Measurements from ENCODE around the gene ARL2BP.
A peak's percentile ranks its signal among the peaks of the same experiment; 100 is the strongest.

ARL2BP gene

DNA sequence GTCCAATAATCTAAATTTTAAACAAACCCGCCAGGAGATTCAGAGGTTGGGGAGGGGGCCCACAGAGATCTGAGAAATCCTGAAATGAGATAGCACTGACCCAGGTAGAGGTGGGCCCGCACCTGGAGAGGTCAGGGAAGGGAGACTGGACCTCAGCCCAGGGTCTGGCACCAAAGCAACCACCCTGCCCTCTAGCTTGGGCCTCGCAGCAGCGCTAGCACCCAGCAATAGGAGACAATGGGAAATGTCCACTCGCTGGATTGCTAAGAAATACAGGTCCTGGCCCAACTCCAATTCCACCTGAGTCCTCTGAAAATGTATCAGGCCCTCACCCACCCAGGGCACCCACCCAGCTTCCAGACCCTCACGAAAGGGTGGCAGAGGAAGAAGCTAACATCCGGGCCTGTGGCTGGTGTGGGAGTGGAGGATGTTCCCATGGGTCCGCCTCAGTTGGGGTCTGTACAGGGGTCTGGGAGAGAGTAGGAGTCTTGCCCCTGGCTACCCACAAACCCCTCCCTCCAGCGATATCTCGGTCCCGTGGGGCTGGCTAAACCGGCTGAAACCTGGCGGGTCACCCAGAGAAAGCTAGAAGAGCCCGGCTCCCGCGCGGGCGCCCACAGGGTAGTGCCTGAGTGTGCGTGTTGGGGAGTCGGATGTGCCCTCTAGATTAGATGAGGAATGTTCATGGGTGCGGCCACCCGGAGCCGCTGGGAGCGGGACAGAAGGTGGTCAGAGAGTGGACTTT is 38.3 kb downstream of the ARL2BP start:
- DNase-seq (ENCODE audit: low read depth) = no peak

DNA sequence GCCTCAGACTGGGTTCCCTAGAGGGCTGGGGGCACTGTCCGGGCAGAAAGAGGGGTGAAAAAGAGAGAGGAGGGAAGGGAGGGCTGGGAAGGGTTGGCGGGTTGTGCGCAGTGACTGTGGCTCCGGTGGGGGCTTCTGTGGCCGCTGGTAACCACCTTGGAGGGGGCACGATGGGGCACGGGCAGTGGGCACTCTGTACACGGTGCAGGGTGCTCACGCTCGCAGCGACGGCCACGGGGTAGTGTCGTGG is 38.8 kb downstream of the ARL2BP start:
- DNase-seq (ENCODE audit: low read depth) = no peak

DNA sequence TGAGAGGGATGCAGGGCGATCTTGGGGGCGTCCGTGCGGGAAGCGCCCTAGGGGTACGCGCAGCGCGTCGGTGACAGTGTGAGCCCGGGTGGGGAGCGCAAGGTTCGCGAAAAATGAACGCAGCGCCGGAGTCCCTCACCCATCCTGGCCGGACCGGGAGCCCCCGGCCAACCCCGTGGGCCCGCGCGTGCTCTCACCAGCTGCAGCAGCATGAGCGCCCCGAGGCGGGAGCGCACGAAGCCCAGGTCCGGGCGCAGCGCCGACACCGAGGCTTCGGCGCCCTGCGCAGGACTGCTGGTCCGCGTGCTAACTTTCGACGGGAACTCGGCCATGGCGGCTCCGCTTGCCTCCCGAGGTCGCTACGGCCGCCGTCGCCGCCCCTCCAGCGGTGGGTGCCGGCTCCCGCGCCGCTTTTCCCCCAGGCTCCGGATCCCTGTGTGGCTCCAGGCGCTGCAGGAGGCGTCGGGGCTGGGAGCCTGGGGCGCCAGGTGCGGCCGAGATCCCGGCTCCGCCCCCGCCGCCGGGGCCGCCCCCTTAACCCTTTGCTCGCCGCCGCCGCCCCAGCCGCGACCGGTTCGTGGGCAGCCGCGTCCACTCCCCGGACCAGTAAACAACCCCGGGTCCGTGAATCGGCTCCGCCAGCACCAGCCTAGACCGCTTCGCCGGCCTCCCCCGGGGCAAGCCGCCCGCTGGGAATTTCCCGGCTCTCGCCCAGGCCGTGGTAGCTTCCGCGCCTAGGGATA is 39.3 kb downstream of the ARL2BP start, which contains the start of gene PLLP:
TSS of gene PLLP (minus strand) at position 464 of the 743 bp plus-strand sequence. CDS start at position 332, 132 bp downstream.
- no peak for DNase-seq (ENCODE audit: low read depth)

DNA sequence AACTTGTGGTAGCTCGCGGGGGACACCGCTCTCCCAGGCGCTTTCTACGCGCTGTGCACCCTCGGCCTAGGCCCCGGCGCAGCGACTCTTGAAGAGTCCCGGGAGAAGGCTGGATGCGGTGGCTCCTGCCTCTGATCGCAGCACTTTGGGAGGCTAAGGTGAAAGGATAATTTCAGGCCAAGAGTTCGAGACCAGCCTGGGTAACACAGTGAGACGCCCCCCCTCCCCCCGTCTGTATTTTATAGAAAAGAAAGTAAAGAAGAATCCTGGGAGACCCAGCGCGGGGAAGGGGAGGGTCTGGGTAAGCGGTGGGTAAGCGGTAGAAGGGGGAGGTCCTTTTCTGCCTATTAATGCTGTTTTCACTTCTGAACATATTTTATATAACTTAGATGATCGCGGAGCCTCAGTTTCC is 39.9 kb downstream of the ARL2BP start:
- no peak for DNase-seq (ENCODE audit: low read depth)

DNA sequence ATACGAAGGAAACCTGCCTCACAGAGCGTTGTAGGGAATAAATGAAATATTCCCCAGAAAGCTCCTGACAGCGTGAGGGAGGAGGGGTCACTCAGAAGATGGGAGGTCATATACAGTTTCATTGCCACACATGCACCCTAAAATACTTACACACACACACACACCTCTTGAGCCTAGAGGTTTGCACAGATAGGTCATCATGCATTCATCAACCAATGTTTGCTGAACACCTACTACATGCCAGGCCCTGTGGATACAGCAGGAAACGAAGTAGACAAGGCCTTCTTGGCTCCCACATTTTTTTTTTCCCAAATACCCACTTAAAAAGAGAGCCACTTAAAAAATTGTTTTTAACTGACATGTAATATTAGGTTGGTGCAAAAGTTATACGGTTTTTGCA is 40.3 kb downstream of the ARL2BP start:
- DNase-seq (ENCODE audit: low read depth) = no peak

DNA sequence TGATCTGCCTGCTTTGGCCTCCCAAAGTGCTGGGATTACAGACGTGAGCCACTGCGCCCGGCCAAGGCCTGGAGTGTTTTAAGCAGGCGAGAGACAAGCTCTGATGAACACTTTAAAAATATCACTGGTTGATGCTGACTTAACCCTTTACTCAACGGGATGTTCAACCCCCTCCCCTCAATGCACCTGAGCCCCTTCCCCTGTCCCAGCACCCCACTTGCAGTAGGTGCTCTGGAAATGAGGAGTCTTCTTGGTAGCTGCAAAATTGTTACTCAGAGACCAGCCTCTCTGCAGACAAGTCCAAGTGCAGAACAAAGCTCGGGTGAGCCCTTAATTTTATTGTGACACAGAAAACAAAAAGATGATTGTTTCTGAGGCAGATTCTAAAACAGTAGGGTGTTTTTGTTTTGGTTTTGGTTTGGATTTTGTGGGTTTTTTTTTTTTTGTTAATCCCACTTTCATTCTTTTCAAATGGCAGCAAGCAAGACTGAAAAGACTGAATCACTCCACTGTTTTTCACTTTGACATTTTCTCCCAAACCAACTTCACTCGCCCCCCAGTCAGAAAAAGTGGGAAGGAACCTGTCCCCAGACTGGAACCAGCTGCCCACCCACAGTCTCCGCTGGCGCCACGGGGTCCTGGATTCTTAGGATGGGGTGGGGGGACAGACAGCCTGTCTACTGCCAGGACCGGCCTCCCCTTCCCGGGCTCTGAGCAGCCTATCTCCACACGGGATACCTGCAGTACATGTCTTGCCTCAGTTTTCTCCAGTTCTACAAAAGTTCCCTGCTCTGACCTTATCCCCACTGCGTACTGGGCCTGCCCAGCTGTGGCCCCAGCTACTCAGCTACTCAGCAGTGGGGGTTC is 44.6 kb downstream of the ARL2BP start:
- DNase-seq (ENCODE audit: low read depth) = no peak

DNA sequence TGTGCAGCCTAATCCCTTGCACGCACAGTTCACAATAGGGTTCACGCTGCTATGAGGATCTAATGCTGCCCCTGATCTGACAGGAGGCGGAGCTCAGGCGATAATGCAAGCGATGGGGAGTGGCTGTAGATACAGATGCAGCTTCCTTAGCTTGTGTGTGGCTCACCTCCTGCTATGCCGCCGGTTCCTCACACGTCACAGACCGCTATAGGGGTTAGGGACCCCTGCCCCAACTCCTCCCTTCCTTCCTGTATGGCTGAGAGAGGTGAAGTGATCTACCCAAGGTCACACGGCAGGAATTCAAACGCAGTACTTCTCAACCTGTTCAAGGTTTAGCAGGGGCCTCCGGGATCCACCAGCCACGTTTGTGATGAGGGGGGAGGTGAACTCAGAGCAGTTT is 52.8 kb downstream of the ARL2BP start:
- DNase-seq (ENCODE audit: low read depth) = no peak

DNA sequence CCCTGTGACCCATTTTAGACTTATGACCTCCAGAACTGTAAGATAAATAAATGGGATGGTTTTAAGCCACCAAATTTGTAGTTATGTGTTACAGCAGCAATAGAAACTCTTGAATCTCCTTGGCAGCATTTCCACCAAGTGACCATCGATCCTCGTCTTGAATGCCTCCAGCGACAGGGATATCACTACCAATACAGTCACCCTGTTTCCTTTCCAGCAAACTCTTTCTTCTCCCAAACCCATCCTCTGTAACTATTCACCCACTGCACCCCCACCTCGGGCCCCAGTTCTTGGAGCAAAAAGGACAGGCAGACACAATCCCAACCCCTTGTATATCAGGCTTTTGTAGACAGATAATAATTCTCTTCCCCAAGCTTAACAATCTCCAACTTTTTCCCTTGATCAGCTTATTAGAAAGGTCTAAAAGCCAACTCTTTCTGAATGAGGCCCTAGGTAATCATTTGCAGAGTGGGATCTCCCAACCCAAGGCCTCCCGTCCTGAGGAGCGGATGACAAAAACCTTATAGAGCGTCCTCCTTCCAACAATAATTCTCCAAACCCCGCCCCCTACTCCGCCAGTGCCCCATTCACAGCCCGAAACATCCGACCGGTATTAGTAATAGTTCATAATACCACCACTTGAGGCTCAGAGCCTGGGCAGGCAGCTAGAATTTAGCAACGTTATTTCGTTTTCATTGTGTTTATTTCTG is 54.1 kb downstream of the ARL2BP start:
- DNase-seq (ENCODE audit: low read depth) = no peak

DNA sequence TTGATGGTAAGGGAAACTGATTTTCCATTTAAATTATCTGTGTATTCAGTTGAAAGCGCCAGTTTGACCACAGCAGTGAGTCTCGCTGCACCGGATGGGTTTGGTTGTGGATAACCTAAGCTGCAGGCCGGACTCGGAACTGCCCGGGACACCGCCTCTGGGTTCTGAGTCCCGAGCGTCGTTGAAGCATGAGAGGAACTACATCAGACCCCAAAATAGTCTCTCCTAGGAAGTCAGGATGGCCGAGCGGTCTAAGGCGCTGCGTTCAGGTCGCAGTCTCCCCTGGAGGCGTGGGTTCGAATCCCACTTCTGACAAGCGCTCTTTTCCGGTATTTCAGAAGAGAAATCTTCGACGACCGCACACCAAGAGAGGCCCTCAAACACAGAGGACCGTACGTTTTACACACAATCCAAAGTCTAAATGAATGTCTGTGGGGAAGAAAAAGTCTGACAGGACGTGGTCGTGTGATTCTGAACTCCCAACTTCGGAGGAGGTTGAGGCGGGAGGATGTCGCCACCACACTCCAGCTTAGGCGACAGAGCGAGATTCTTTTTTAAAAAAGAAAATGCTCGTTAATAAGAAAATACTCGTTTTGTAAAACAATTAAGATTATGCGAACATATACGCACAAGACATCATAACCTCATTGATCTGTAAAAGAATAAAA is 54.8 kb downstream of the ARL2BP start:
- peak; percentile 96 for DNase-seq (ENCODE audit: low read depth)

DNA sequence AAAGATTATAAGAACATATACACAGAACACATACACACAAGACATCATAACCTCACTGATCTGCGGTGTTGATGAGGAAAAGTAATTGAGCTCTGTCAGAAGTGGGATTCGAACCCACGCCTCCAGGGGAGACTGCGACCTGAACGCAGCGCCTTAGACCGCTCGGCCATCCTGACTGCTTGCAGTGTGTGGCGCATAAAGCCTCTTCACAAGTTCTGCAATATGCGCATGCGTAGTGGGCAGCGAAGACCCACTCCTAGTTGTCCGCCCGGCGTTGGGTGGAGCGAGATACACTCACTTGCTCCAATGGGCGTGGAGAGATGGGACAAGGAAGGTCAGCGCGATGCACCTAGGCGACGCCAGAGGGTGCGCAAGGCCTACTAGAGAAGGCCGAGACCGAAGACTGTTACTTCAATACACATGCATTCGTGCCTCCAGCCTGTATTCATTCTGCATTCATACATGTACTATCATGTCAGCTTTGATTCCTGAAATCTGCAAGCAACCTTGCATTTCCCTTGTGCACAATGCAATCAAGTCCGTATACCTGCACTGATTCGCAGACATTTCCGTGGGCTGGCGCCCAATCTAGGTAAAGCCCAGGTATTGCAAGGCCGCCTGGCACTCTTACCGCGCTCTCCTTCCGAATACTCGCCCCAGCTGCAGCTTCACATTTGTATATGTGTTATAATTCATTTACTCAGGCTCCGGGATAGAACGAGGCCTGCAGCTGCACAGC is 55.5 kb downstream of the ARL2BP start:
- DNase-seq (ENCODE audit: low read depth) = peak; percentile 99

DNA sequence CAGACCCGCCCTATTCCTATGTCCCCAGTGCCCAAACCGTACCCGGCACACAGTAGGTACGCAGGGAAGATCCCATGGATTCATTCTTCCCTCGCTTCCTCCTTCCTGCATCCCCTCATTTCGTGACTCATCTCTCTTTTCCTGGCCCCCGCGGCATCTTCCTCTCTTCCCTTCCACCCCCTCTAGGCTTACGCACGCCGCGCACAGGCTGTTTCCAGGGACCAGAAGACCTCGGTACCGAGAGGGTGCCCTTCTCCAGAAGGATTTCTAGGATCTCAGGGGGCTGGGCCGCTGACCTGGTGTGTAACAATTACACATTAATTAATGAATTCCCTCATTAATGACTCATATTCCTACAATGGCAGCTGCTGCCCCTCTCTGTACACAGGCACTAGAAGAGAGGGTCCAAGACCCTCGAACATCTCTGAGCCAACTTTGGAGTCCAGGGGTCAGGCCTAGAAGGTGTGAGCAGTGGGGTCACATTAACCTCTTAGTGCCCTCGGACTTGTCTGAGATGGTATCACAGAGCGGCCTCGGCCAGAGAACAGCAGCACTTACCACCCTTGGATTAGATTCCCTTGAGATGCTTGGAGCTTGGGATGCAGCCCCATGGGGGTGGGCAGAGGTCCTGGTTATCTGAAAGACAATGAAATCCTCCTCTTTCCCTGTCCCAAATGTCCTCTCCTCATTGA is 56.2 kb downstream of the ARL2BP start:
- DNase-seq (ENCODE audit: low read depth) = no peak
